Spleen (tissue), 7 donors: ENCODE results near the gene TCF3.

Experiments
- POLR2A ChIP-seq, 3 donors: fragments of 450-650 bp; IDR thresholded peaks; one replicate each; pipeline ENCODE4 v1.5.1; 2017; ENCODE audit warnings: antibody characterized with exemption in 3 of 3, mild to moderate bottlenecking in 1 of 3
- POLR2AphosphoS5 ChIP-seq, 3 donors: sonication (generic); formaldehyde crosslinking; IDR thresholded peaks; one replicate each; pipeline ENCODE4 v1.5.1; 2017; ENCODE audit warnings: antibody characterized with exemption in 3 of 3
- TF ChIP-seq, protein P1 (sequence below), 11 experiments: fragments of 200-600 bp in 7 of 11; fragments of 450-650 bp in 4 of 11; sonication (generic) in 4 of 11; IDR thresholded peaks in 8 of 11; conservative IDR thresholded peaks in 3 of 11; 1 replicate in 7 of 11; 2 replicates in 4 of 11; pipeline versions ENCODE4 v1.4.0 to v1.8.0; 2016 to 2021; ENCODE audit warnings: antibody characterized with exemption in 11 of 11, inconsistent platforms in 4 of 11, mild to moderate bottlenecking in 1 of 11
- donor health status: DM: no; HTN: no; CAD: no; lungs with moderate emphysema.
- donor health status: DM: no; HTN: no; CAD: no.
- donor health status: DM: no; HTN: no; CAD: no.

DNA sequence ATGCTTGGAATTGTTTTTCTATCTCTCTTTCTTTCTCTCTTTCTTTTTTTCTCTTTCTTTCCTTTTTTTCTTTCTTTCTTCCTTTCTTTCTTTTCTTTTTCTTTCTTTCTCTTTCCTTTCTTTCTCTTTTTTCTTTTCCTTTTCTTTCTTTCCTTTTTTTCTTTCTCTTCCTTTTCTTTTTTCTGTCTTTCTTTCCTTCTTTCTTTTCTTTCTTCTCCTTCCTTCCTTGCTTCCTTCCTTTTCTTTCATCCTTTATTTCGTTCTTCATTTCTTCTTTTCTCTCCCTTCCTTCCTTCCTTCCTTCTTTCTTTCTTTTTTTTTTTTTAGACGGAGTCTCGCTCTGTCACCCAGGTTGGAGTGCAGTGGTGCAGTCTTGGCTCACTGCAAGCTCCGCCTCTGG is 82.4 kb downstream of the TCF3 start:
- TF ChIP-seq, protein P1, sequence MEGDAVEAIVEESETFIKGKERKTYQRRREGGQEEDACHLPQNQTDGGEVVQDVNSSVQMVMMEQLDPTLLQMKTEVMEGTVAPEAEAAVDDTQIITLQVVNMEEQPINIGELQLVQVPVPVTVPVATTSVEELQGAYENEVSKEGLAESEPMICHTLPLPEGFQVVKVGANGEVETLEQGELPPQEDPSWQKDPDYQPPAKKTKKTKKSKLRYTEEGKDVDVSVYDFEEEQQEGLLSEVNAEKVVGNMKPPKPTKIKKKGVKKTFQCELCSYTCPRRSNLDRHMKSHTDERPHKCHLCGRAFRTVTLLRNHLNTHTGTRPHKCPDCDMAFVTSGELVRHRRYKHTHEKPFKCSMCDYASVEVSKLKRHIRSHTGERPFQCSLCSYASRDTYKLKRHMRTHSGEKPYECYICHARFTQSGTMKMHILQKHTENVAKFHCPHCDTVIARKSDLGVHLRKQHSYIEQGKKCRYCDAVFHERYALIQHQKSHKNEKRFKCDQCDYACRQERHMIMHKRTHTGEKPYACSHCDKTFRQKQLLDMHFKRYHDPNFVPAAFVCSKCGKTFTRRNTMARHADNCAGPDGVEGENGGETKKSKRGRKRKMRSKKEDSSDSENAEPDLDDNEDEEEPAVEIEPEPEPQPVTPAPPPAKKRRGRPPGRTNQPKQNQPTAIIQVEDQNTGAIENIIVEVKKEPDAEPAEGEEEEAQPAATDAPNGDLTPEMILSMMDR (IDR thresholded peaks at IDR 0.05 in 8 of 11, conservative IDR thresholded peaks at IDR 0.05 in 3 of 11), result no peak
- TF ChIP-seq POLR2AphosphoS5 (IDR thresholded peaks at IDR 0.05) (no peak), POLR2A (IDR thresholded peaks at IDR 0.05) (no peak)
